ENCODE data around the gene GRAMD1B. TPM values are rescaled to one million over a fixed set of nuclear protein-coding genes. Genes with fewer than 3 reads are reported as not detected.

GRAMD1B gene
- total RNA-seq, 1 donor from 2014 or later: 0.26 TPM

- DNase-seq (ENCODE audit: low read depth) (no peak), FAIRE-seq (no peak)
- Histone ChIP-seq H3K36me3 (ENCODE audit: control insufficient read depth, insufficient read depth, low read length) (no peaks in the 10 kb centered on the region), H3K4me3 (ENCODE audit: low read depth, low read length) (no peak overlapping the region), H3K27me3 (ENCODE audit: control insufficient read depth, insufficient read depth, low read length) (no peaks in the 10 kb centered on the region)
- TF ChIP-seq, protein P1, sequence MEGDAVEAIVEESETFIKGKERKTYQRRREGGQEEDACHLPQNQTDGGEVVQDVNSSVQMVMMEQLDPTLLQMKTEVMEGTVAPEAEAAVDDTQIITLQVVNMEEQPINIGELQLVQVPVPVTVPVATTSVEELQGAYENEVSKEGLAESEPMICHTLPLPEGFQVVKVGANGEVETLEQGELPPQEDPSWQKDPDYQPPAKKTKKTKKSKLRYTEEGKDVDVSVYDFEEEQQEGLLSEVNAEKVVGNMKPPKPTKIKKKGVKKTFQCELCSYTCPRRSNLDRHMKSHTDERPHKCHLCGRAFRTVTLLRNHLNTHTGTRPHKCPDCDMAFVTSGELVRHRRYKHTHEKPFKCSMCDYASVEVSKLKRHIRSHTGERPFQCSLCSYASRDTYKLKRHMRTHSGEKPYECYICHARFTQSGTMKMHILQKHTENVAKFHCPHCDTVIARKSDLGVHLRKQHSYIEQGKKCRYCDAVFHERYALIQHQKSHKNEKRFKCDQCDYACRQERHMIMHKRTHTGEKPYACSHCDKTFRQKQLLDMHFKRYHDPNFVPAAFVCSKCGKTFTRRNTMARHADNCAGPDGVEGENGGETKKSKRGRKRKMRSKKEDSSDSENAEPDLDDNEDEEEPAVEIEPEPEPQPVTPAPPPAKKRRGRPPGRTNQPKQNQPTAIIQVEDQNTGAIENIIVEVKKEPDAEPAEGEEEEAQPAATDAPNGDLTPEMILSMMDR (IDR thresholded peaks at IDR 0.05; ENCODE audit: insufficient read depth, low read length, severe bottlenecking): no peak
These were observed 158.2 kb downstream of the GRAMD1B start for GRCh38 chr11:123588117-123588863.

DNA sequence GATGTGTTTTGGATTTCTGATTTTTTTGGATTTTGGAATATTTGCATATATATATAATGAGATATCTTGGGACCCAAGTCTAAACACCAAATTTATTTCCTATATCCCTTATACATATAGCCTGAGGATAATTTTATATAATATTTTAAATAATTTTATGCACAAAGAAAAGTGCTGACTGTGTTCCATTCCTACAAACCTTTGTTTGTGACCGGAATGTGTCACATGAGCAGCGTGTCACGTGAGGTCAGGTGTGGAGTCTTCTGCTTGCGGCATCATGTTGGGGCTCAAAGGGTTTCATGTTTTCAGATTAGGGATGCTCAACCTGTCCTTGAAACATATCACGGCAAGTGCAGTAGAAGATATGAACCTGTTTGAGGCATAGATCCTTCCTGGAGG is 158.8 kb downstream of the GRAMD1B start:
- no peaks in the 10 kb centered on the region for H3K36me3 ChIP-seq (ENCODE audit: control insufficient read depth, insufficient read depth, low read length)
- no peaks in the 10 kb centered on the region for H3K27me3 ChIP-seq (ENCODE audit: control insufficient read depth, insufficient read depth, low read length)
- H3K4me3 ChIP-seq (ENCODE audit: low read depth, low read length): no peak overlapping the region
- DNase-seq (ENCODE audit: low read depth): no peak
- TF ChIP-seq, protein P1 (IDR thresholded peaks at IDR 0.05; ENCODE audit: insufficient read depth, low read length, severe bottlenecking): no peak
- FAIRE-seq: no peak

- FAIRE-seq: no peak
- DNase-seq (ENCODE audit: low read depth): peak; percentile 29
- no peak overlapping the region for H3K4me3 ChIP-seq (ENCODE audit: low read depth, low read length)
- TF ChIP-seq, protein P1 (IDR thresholded peaks at IDR 0.05; ENCODE audit: insufficient read depth, low read length, severe bottlenecking): no peak
- H3K27me3 ChIP-seq (ENCODE audit: control insufficient read depth, insufficient read depth, low read length): no peaks in the 10 kb centered on the region
- no peaks in the 10 kb centered on the region for H3K36me3 ChIP-seq (ENCODE audit: control insufficient read depth, insufficient read depth, low read length)
These were observed 160.3 kb downstream of the GRAMD1B start for GRCh38 chr11:123590296-123590912.

- no peaks in the 10 kb centered on the region for H3K36me3 ChIP-seq (ENCODE audit: control insufficient read depth, insufficient read depth, low read length)
- no peak for FAIRE-seq
- TF ChIP-seq, protein P1 (IDR thresholded peaks at IDR 0.05; ENCODE audit: insufficient read depth, low read length, severe bottlenecking): no peak
- H3K4me3 ChIP-seq (ENCODE audit: low read depth, low read length): no peak overlapping the region
- DNase-seq (ENCODE audit: low read depth): no peak
- no peaks in the 10 kb centered on the region for H3K27me3 ChIP-seq (ENCODE audit: control insufficient read depth, insufficient read depth, low read length)
These were observed 163.5 kb downstream of the GRAMD1B start for GRCh38 chr11:123593570-123593969.

DNA sequence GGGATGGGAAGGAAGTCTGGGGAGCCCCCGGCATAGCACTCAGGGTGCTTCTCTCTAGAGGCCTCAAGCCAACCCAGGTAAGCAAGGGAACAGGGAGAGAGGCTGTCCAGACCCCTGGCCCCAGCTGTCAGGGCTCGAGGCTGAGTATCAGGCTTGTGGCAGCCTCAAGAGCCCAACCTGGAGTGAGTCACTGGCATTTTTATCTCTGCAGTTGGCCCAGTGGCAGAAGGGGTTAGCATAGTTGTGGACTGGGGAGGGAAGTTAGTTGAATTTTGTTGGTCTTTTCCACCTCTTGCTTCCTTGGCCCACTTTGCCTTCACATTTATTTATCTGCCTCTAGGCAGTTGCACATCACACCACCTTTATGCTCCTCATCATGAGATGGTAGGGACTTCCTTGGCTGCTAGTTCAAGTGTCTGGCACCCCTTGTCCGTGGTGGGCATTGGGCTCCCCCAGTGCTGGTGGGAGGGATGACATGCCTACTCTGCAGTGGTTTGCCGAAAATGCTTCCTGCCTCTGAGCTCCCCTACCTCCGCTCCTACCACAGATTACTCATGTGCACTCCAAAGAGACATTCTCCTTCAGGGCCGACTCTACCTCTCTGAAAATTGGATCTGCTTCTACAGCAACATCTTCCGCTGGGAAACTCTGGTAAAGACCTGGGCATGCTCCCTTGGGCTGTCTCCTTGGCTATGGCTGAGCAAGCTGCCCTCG is 164.3 kb downstream of the GRAMD1B start:
- no peak for DNase-seq (ENCODE audit: low read depth)
- no peak for FAIRE-seq
- H3K27me3 ChIP-seq (ENCODE audit: control insufficient read depth, insufficient read depth, low read length): no peaks in the 10 kb centered on the region
- no peak overlapping the region for H3K4me3 ChIP-seq (ENCODE audit: low read depth, low read length)
- no peaks in the 10 kb centered on the region for H3K36me3 ChIP-seq (ENCODE audit: control insufficient read depth, insufficient read depth, low read length)
- TF ChIP-seq, protein P1 (IDR thresholded peaks at IDR 0.05; ENCODE audit: insufficient read depth, low read length, severe bottlenecking): no peak

All from bronchial epithelial cell (primary cell).